ENCODE measurements around the gene SMG1.
"Not testable (repeated sequence)": the region's sequence is repeated elsewhere in the genome, so short reads cannot be mapped to it uniquely, and the experiment has no call there.

Gene SMG1

GRCh38 chr16:18800293-18800692 lies 125.9 kb downstream of the SMG1 start:
- no peak for DNase-seq (ENCODE audit: low spot score)

GRCh38 chr16:18799500-18799899 lies 126.7 kb downstream of the SMG1 start:
- DNase-seq (ENCODE audit: low spot score): no peak

GRCh38 chr16:18797746-18798145 lies 128.5 kb downstream of the SMG1 start:
- DNase-seq (ENCODE audit: low spot score): no peak

GRCh38 chr16:18796377-18796776 lies 129.8 kb downstream of the SMG1 start:
- DNase-seq (ENCODE audit: low spot score): no peak

- DNase-seq (ENCODE audit: low spot score): no peak
Measured at GRCh38 chr16:18792836-18793433, 133.3 kb downstream of the SMG1 start.

GRCh38 chr16:18789850-18790706 lies 136.1 kb downstream of the SMG1 start, which contains the start of gene RPS15A:
Gene RPS15A, minus strand, starts transcription at chr16:18790334. Its CDS starts 1,221 bp downstream, at chr16:18789113.
- DNase-seq (ENCODE audit: low spot score): peak; percentile 97

- no peak for DNase-seq (ENCODE audit: low spot score)
Measured at GRCh38 chr16:18789515-18789849, 136.7 kb downstream of the SMG1 start.

GRCh38 chr16:18788828-18789514 lies 137.2 kb downstream of the SMG1 start:
- no peak for DNase-seq (ENCODE audit: low spot score)

- no peak for DNase-seq (ENCODE audit: low spot score)
Measured at GRCh38 chr16:18784917-18785623, 141.1 kb downstream of the SMG1 start.

- DNase-seq (ENCODE audit: low spot score): no peak
Measured at GRCh38 chr16:18783430-18784341, 142.5 kb downstream of the SMG1 start.

GRCh38 chr16:18782697-18783429 lies 143.3 kb downstream of the SMG1 start:
- no peak for DNase-seq (ENCODE audit: low spot score)

- DNase-seq (ENCODE audit: low spot score): not testable (repeated sequence)
Measured at GRCh38 chr16:18781232-18781631, 145.0 kb downstream of the SMG1 start.

GRCh38 chr16:18780460-18781026 lies 145.7 kb downstream of the SMG1 start:
- DNase-seq (ENCODE audit: low spot score): not testable (repeated sequence)

GRCh38 chr16:18777664-18778063 lies 148.5 kb downstream of the SMG1 start:
- not testable (repeated sequence) for DNase-seq (ENCODE audit: low spot score)

GRCh38 chr16:18776334-18776733 lies 149.9 kb downstream of the SMG1 start:
- DNase-seq (ENCODE audit: low spot score): not testable (repeated sequence)

GRCh38 chr16:18774651-18775050 lies 151.6 kb downstream of the SMG1 start:
- DNase-seq (ENCODE audit: low spot score): not testable (repeated sequence)

GRCh38 chr16:18772171-18772570 lies 154.0 kb downstream of the SMG1 start:
- DNase-seq (ENCODE audit: low spot score): not testable (repeated sequence)

- DNase-seq (ENCODE audit: low spot score): not testable (repeated sequence)
Measured at GRCh38 chr16:18770336-18770962, 155.8 kb downstream of the SMG1 start.

GRCh38 chr16:18767217-18767616 lies 159.0 kb downstream of the SMG1 start:
- DNase-seq (ENCODE audit: low spot score): peak; percentile 24

- DNase-seq (ENCODE audit: low spot score): not testable (repeated sequence)
Measured at GRCh38 chr16:18762713-18763112, 163.5 kb downstream of the SMG1 start.

Measured in hematopoietic multipotent progenitor cell treated with erythropoietin and hydrocortisone succinate and interleukin-3 and kit ligand, for 17 days (in vitro differentiated cells).